GM19025 (cell line): Measurements from ENCODE around the gene ARHGAP31.
"Not testable (repeated sequence)": the region's sequence is repeated elsewhere in the genome, so short reads cannot be mapped to it uniquely, and the experiment has no call there.

Experiments used
- ATAC-seq: cut with Tn5 transposase; IDR thresholded peaks from one replicate; pipeline ENCODE4 v1.9.1; 2021; ENCODE audit warnings: mild to moderate bottlenecking, low read depth, moderate library complexity; ENCODE audit not compliant: unreplicated experiment

Gene ARHGAP31

GRCh38 chr3:119315600-119316312 is 21.6 kb downstream of the ARHGAP31 start:
- ATAC-seq, result no peak

GRCh38 chr3:119316313-119316670 is 22.1 kb downstream of the ARHGAP31 start:
- no peak for ATAC-seq

- ATAC-seq, result no peak
These were observed 24.7 kb downstream of the ARHGAP31 start for GRCh38 chr3:119318876-119319275.

GRCh38 chr3:119319311-119319710 is 25.1 kb downstream of the ARHGAP31 start:
- no peak for ATAC-seq

GRCh38 chr3:119320785-119321184 is 26.6 kb downstream of the ARHGAP31 start:
- not testable (repeated sequence) for ATAC-seq

GRCh38 chr3:119322021-119322834 is 28.0 kb downstream of the ARHGAP31 start:
- ATAC-seq, result peak; percentile 10

GRCh38 chr3:119322835-119323722 is 28.9 kb downstream of the ARHGAP31 start:
- peak; percentile 85 for ATAC-seq

- ATAC-seq, result no peak
These were observed 29.5 kb downstream of the ARHGAP31 start for GRCh38 chr3:119323723-119324085.

GRCh38 chr3:119324899-119325298 is 30.7 kb downstream of the ARHGAP31 start:
- ATAC-seq, result no peak

GRCh38 chr3:119326976-119327375 is 32.8 kb downstream of the ARHGAP31 start:
- ATAC-seq, result no peak

- ATAC-seq, result no peak
These were observed 35.4 kb downstream of the ARHGAP31 start for GRCh38 chr3:119329551-119329950.

GRCh38 chr3:119330181-119330580 is 36.0 kb downstream of the ARHGAP31 start:
- no peak for ATAC-seq

GRCh38 chr3:119330858-119331257 is 36.7 kb downstream of the ARHGAP31 start:
- ATAC-seq, result no peak

- ATAC-seq, result no peak
These were observed 37.5 kb downstream of the ARHGAP31 start for GRCh38 chr3:119331661-119332060.

- ATAC-seq, result no peak
These were observed 39.8 kb downstream of the ARHGAP31 start for GRCh38 chr3:119333773-119334509.

- ATAC-seq, result no peak
These were observed 42.6 kb downstream of the ARHGAP31 start for GRCh38 chr3:119336823-119337222.

GRCh38 chr3:119337407-119337806 is 43.2 kb downstream of the ARHGAP31 start:
- not testable (repeated sequence) for ATAC-seq

- no peak for ATAC-seq
These were observed 44.6 kb downstream of the ARHGAP31 start for GRCh38 chr3:119338754-119339153.

GRCh38 chr3:119340014-119340413 is 45.8 kb downstream of the ARHGAP31 start:
- no peak for ATAC-seq

- ATAC-seq, result no peak
These were observed 46.3 kb downstream of the ARHGAP31 start for GRCh38 chr3:119340446-119340845.
